HG02884 (cell line): ENCODE data around the gene IP6K1.
"Not testable (repeated sequence)": the region's sequence is repeated elsewhere in the genome, so short reads cannot be mapped to it uniquely, and the experiment has no call there.

Experiments
- ATAC-seq: cut with Tn5 transposase; IDR thresholded peaks from one replicate; pipeline ENCODE4 v1.9.1; 2021; ENCODE audit warnings: mild to moderate bottlenecking, moderate library complexity; ENCODE audit not compliant: unreplicated experiment

The IP6K1 gene

DNA sequence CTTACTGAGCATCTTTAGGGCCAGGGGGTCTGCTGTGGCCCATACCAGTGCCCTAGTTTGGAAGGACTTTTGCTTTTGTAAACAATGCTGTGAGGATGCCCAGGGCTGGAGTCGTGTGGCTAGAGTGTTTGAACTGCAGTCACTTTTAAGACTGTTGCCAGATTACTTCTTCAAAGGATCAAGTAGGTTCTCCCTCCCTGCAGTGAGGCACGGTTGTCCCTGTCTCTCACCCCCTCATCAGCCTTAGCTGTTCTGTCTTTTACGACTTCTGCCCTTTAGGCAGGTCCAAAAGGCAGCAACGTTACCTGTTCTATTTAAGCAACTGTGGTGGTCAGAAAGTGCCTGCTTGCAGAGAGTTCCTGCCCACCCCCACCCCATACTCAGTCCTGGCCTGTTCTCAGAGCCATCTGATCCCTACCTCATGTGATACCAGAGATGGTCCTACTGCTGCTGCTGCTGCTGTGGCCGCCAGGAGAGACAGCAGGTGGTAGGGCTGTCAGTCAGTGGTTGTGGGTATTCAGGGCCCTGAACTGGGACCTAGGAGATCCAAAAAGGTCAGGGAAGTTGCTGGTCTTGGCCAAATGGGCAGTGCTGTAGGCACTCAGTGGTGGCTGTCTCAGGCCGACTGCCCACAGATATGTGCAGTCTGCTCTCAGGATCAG lies 91.8 kb downstream of the IP6K1 start:
- not testable (repeated sequence) for ATAC-seq

DNA sequence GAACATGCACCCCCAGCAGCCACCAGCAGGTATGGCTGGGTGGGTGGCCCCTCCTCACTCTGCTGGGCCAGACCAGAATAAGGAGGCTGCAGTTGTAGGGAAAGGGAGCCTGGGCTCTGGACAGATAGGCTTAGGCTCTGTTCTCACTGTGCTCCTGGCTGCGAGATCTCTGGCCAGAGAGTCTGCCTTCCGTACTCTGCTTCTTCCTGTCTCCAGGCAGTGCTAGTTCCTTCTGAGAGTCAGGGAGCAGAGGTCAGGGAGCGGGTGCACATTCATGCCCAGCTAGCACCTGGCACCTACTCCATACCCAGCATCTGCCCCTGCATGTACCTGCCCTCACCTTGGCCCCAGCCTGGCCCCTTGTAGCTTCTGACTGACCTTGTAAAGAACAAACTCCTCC lies 94.9 kb downstream of the IP6K1 start:
- not testable (repeated sequence) for ATAC-seq

DNA sequence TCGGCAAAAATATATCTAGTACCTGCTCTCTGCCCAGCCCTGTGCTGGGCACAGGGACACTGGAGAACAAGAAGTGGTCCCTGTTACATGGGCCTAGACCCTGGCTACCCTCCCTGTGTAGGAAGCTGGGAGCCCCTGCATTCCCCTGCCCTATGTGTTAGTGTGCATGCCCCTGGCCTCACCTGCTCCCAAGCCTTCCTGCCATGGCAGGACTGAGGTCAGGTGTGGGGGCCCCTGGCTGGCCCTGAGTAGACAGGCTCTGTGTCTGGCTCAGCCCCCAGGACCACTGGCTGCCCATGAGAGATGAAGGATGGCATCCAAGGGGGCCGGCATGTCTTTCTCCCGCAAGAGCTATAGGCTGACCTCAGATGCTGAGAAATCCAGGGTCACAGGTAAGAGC lies 95.5 kb downstream of the IP6K1 start:
- ATAC-seq: not testable (repeated sequence)

DNA sequence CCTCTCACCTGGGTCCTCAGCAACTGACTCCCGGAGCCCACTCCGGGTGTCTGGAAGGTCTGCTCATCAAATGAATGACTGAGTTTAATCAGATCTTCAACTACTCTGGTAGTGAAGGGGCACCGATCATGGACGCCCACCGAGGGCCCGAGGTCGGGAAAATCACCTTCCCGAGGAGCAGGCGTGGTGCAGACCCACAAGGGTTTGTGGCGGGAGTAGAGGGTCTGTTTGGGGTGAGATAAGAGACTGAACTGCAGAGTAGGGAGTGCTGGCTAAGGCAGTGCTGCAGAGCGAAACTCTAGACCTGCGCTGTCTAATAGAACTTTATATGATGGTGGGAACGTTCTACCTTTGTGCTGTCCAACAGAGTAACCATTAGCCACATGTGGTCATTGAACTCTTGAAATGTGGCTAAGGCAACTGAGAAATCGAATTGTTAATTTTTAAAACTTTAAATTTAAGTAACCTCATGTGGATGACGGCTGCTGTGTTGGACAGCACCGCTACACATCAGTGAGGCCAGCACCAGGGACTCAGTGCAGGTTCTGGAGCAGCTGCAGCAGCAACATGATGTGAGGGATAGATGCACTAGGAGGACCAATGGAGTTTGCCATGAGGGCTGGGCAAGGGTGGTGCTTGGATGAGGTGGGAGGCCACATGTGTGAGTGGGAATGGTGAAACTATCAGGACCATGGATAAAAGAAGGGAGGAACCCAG lies 96.3 kb downstream of the IP6K1 start:
- ATAC-seq: not testable (repeated sequence)

DNA sequence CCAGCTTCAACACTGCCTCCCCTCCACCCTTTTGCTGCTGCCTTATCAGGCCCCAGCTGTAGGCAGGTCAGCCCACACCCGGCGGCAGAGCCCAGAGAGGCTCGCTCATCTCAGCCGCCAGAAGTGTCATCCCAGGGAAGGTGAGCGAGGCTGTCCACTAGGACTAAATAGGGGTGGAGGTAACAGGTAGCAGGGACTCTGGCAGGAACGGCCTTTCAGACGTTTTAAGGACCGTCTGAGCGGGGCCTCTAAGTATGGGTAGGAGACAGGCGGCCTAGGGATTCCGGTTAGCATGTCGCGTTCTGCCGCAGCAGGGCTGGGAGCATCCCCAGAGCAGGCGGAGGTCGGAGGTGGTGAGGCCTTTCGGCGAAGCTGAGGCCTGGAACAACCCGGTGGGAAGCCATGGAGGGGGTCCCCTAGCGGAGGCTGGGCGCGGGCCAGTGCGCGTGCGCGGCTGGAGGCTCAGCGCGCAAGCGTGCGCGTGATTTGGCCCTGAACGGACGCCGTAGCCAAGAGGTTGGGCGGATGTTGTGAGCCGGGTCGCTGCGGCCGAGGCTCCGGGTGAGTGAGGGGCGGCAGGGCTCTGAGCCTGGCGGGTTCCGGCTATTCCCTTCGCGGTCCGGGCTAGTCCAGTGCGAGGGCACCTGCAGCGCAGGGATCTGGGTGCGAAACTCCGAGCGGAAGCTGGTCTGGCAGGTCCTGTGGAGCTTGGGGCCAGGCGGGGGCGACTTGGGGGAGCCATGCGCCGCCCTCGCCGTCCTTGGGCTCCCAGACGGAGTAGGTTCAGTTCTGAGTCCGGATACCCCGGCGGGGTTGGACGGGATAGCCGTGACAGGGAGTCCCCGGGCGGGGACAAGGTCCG lies 97.1 kb downstream of the IP6K1 start, which contains the start of the genes MST1 and RNF123:
MST1 (minus strand) TSS at position 429 of the 862 bp plus-strand sequence. CDS start 783 bp downstream, outside the sequence.
RNF123 (plus strand) TSS at position 512 of the 862 bp plus-strand sequence. CDS start 1,609 bp downstream, outside the sequence.
- peak; percentile 54 for ATAC-seq

DNA sequence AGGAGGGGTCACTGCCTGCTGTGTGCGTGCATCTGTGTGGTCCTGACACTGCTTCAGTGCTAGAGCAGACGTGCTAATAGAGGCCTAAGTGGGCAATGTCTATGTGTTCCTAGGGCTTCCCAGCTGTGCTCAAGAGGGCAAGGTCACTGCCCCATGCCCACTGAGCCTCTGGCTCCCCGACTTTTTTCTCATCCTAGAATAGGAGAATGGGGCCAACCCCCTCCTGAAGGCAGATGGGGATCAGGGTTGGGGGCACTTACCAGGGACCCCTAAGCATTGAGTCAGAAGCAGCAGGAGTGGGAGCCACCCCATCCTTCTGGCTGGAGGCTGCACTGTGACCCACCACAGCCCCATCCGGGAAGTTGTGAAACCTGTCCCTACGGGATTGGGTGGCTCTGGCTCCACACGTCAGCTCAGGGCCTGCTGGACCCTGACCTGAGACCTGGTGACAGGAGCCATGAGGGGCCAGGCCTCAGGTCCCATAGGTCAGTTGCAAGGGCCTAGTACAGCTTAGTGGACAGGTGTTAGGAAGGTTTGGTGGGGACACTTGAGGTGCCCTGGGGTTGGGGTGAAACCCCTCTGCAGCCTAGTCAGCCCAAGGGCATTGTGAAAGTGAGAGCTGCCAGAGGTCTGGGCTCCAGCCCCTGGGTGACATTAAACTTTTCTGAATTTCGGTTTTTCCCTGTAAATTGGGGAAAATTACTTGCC lies 97.8 kb downstream of the IP6K1 start:
- ATAC-seq: not testable (repeated sequence)

DNA sequence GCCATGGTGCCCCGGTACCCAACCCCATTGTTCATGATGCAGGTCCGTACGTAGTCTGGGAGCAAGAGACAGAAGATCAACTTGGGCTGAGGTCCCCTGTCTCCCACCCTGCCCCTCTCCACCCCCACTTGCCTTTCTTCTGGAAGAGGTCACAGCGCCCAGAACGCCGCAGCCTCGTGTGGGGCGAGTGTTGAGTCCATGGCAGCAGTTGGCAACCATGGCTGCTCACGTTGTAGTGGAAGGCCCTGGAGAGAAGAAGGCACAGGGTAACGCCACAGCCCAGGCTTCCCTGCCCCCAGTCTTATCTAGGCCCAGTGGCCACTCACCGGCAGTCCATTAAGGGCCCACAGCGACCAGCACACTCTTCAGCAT lies 98.9 kb downstream of the IP6K1 start:
- ATAC-seq: not testable (repeated sequence)

DNA sequence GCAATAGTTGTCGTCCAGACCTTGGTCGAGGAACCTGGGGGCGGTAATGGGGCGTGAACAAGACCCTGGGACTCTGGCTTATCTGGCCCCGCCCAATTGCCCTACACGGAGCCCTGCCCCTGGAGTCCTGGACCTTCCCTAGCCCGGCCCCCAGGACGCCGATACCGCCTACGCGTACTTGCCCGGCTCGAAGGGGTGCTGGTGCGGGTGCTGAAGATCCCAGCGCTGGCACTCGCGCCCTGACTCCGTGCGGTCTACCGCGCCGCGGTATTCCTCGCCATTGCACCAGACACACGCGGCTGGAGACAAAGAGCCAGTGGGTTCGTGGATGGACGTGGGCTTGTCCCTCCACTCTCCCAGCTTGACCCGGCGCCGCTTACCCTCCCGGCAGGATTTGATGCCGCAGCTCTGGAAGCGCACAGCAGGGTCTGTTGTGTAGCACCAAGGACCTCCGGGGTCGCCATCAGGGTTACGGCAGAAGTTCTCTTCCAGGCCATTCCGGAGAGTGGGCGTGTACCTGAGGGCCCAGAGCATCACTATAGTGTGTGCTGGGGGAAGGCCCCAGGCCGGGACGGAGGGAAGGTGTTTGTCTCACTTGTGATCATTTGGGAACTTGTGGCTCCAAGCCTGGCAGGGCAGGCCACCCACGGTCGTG lies 99.4 kb downstream of the IP6K1 start:
- not testable (repeated sequence) for ATAC-seq

DNA sequence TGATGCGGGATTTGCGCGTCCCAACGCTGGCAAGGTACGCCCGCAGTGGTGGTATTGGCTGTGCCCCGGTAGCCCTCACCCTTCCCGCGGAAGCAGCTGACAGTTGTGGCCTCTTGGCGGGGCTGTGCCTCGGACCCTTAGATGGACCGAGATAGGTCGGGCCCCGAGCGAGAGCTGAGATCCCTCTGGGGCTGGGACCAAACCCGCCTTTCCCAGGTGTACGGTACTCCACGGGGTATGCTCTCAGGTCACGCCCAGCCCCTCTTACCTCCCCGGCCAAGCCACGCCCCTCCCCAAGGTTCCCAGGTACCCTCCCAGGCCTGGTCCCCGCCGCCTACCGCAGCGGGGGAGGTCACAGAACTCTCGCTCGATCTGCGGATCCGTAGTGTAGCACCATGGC lies 100.0 kb downstream of the IP6K1 start:
- ATAC-seq: not testable (repeated sequence)

DNA sequence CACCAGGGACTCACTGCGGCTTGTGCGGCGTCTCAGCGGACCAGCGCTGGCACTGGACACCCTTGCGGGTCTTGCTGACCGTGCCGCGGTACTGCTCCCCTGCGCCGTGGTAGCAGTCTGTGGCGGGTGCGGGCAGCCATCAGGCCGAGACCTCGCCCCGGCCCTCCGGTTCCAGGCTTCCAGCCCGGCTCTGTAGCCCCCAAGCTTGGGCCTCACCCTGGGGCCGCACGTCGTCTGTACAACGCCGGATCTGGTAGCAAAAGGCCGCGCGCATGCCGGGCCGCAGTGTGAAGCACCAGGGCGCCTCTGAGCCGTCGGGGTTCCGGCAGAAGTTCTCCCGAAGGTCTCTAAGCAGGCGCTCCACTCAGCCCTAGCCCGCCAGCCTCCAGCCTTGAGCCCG lies 100.5 kb downstream of the IP6K1 start:
- ATAC-seq: not testable (repeated sequence)

DNA sequence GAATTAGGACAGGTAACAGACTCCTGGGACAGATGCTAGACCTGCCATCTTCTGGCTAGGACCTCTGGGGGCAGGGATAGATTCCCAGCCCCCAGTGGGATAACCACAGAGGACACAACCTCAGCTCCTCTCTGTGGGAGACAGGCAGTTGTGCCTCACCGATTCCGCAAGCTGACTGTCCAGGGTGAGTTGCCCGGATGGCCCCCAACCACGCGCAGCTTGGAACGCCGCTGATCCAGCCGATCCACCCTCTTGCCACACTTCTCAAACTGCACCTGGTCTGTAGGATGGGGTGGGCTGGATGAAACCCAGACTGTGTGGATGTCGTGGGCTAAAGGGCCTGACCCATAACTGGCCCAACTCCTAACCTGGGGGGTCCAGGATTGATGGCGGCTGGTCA lies 101.2 kb downstream of the IP6K1 start:
- not testable (repeated sequence) for ATAC-seq

DNA sequence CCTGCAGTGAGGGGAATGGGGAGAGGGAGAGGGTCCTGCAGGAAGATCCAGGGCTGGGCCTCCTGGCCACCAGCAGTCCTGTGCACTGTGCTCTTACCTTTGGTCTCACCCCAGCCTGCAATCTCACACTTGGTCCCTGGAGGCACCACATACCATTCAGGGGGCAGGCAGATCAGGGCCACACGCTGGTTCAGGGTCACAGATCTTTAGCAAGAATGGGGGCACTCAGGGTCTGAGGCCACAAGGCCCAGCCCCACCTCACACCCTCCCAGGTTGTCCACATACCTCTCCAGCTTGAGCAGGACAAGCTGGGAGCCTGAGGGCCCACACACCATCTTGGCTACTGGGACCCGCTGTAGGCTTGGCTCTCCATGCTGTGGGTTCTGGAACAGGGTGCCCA lies 101.9 kb downstream of the IP6K1 start:
- ATAC-seq: not testable (repeated sequence)

DNA sequence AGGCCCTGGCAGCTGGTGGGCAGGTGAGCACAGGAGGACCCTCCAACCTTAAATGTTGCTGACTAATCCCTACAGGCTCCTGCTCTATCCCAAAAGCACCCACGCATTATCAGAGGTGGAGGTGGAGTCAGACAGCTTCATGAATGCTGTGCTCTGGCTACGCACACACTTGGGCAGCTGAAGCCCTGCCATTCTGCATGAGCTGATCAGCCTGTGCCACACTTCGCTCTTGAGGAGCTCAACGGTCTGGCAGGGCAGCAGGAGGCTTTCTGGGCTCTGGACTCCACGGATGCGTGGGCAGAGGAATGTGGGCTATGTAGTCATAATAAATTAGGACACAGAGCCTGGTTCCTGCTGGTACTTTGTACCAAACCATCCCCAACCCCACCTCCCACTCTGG lies 103.2 kb downstream of the IP6K1 start:
- ATAC-seq: no peak

DNA sequence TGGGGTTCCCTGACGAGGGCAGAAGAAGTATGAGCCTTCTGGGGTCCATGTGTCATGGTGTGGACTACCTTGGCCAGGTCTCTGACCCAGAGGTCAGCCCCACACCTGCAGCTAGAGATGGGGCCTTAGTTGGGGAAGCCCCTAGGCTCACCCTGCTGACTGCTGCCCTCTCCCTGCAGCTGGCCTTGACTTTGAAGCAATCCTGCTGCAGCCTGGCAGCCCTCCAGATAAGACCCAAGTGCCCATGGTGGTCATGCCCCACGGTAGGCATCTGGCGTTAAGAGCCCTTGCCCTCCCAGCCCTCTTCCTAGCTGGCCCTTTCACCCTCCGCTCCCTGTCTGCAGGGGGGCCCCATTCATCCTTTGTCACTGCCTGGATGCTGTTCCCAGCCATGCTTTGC lies 104.8 kb downstream of the IP6K1 start:
- ATAC-seq: no peak

DNA sequence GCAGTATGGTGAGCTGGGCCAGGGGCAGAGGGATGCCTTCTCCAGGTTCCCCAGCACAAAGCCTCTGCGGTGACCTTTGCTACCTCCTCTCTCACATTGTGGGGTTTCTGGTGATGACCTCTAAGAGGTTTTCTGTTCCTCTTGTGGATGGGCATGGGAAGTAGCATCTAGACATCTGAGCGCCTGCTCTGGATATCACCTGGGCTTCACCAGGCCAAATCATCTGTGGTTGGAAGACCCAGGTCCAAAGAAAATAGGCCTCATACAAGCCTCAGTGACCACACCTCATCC lies 105.2 kb downstream of the IP6K1 start:
- ATAC-seq: no peak

DNA sequence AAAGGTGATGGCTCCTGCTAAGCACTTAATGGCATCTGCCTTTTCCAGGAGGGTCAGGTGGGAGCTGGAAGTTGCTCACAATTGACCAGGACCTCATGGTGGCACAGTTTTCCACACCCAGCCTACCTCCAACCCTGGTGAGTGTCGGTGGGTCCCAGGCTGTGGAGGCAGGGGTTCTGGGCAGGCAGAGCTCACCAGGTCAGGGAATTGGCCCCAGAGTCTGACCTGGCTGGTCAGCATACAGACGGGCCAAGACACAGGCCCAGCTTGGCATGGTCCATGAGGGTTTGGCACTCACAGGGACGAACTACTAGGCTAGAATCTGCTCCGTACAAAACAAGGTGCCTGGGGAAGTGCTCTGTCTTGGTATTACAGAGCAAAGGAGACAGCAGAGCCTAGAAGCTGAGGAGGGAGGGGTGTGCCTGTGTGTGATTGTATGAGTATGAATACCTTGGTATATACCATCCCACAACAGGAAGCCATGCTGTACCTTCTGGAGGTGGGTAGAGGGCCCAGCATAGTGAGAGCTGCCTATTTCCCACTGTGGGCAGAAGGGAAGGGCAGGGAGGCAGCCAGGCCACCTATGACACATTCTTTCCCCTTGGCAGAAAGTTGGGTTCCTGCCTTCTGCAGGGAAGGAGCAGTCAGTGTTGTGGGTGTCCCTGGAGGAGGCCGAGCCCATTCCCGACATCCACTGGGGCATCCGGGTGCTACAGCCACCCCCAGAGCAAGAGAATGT lies 105.7 kb downstream of the IP6K1 start:
- ATAC-seq: no peak

DNA sequence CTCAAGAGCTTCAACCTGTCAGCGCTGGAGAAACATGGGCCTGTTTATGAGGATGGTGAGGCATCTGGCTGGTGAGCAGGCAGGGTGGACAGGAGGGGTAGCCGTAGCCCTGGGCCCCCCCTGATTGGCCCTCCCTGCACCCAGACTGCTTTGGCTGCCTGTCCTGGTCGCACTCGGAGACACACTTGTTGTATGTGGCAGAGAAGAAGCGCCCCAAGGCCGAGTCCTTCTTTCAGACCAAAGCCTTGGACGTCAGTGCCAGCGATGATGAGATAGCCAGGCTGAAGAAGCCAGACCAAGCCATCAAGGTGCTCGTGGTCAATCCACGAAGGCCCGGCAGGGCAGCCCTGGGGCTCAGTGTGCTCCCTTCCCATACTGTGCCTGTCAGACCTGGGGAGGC lies 110.4 kb downstream of the IP6K1 start:
- ATAC-seq: no peak

DNA sequence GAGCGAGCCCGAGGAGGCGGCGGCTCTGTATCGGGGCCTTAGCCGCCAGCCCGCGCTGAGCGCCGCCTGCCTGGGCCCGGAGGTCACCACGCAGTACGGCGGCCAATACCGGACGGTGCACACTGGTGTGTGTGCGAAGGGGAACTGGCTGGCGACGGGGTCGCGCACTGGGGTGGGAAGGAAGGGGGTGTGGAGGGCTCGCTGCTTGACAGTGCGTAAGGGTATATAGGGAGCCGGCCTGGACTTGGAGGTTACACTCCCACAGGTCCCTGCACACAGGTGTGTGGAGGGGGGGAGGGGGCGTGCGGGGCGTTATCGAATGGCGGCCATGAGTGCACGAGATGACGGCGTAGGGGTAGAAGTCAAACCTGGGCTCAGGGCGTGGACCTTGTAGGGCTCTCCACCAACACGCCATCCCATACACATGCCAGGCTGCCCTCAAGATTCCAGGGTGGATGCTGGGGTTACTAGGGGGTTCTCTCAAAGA lies 111.8 kb downstream of the IP6K1 start:
- ATAC-seq: peak; percentile 8
